Activated T-cell treated with anti-CD3 and anti-CD28 coated beads, Interleukin-2, amount 50 U/mL, for 24 hours (primary cell): Measurements from ENCODE around the gene NR6A1.
"Not testable (repeated sequence)": the region's sequence is repeated elsewhere in the genome, so short reads cannot be mapped to it uniquely, and the experiment has no call there.

ENCODE experiments used
- DNase-seq: peaks from one replicate; pipeline ENCODE4 v3.0.0-alpha.2; 2020
- H3K27ac Mint-ChIP-seq: 2 replicates; pipeline ENCODE4 v1.8.0; 2020; ENCODE audit warnings: mild to moderate bottlenecking, mixed read lengths
- H3K27me3 Mint-ChIP-seq: 2 replicates; pipeline ENCODE4 v1.8.0; 2020; ENCODE audit warnings: mixed read lengths
- H3K36me3 Mint-ChIP-seq: 2 replicates; pipeline ENCODE4 v1.8.0; 2020; ENCODE audit warnings: low read depth, mixed read lengths
- H3K4me1 Mint-ChIP-seq: 2 replicates; pipeline ENCODE4 v1.8.0; 2020; ENCODE audit warnings: low read depth, mixed read lengths
- H3K4me3 Mint-ChIP-seq: 2 replicates; pipeline ENCODE4 v1.8.0; 2020; ENCODE audit warnings: mild to moderate bottlenecking, moderate library complexity, mixed read lengths
- H3K9me3 Mint-ChIP-seq: 2 replicates; pipeline ENCODE4 v1.8.0; 2020; ENCODE audit warnings: mixed read lengths

The NR6A1 gene

GRCh38 chr9:124743686-124744348 is 27.3 kb downstream of the NR6A1 start:
- no peak overlapping the region for H3K4me3 Mint-ChIP-seq
- peaks cover 10% of the 10 kb centered on the region for H3K27me3 Mint-ChIP-seq
- no peak for DNase-seq
- H3K36me3 Mint-ChIP-seq = no peaks in the 10 kb centered on the region
- peaks cover 6% of the 10 kb centered on the region for H3K4me1 Mint-ChIP-seq
- H3K27ac Mint-ChIP-seq = no peak overlapping the region
- H3K9me3 Mint-ChIP-seq = no peaks in the 10 kb centered on the region

DNA sequence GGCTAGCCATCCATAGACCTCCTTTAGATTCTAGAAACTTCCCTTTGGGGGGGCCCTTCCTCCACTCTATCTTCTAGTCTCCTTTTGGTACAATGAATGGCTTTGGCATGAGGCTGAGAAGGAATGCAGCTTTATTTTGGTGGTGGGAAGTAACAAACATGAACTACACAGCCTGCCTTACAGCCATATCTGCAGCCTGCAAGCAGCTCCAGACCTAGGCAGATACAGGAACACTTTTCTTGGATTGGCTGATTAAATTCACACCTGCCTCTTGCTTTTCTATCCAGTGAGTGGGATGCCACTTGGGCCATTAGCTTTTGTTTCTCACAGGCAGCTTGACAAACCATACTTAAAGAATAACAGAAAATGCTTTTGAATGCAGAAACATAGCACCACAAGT is 28.2 kb downstream of the NR6A1 start:
- DNase-seq = no peak
- H3K9me3 Mint-ChIP-seq = no peaks in the 10 kb centered on the region
- H3K27me3 Mint-ChIP-seq = peaks cover 10% of the 10 kb centered on the region
- H3K4me1 Mint-ChIP-seq = peaks cover 6% of the 10 kb centered on the region
- no peak overlapping the region for H3K27ac Mint-ChIP-seq
- no peaks in the 10 kb centered on the region for H3K36me3 Mint-ChIP-seq
- no peak overlapping the region for H3K4me3 Mint-ChIP-seq

GRCh38 chr9:124741662-124742061 is 29.4 kb downstream of the NR6A1 start:
- H3K36me3 Mint-ChIP-seq = no peaks in the 10 kb centered on the region
- DNase-seq = no peak
- H3K9me3 Mint-ChIP-seq = no peaks in the 10 kb centered on the region
- no peak overlapping the region for H3K4me3 Mint-ChIP-seq
- H3K27ac Mint-ChIP-seq = no peak overlapping the region
- peaks cover 6% of the 10 kb centered on the region for H3K4me1 Mint-ChIP-seq
- H3K27me3 Mint-ChIP-seq = peaks cover 7% of the 10 kb centered on the region

GRCh38 chr9:124741149-124741548 is 30.0 kb downstream of the NR6A1 start:
- H3K4me1 Mint-ChIP-seq = peaks cover 6% of the 10 kb centered on the region
- no peak overlapping the region for H3K27ac Mint-ChIP-seq
- no peaks in the 10 kb centered on the region for H3K36me3 Mint-ChIP-seq
- peaks cover 7% of the 10 kb centered on the region for H3K27me3 Mint-ChIP-seq
- no peak for DNase-seq
- H3K4me3 Mint-ChIP-seq = no peak overlapping the region
- no peaks in the 10 kb centered on the region for H3K9me3 Mint-ChIP-seq

DNA sequence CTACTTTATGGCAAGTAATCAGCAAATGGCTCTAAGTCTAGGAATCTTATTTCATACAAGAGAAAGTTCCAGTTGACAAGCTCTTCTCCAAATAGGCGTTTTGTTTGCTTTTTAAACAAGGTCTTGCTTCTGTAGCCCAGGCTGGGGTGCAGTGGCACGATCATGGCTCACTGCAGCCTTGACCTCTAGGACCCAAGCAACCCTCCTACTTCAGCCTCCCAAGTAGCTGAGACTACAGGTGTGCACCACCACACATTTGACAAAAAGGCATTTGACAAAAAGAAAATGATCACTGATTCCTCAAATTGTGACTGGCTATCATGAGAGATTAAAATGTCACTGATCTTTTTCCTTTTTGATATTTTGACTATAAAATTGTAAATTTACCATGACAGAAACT is 31.8 kb downstream of the NR6A1 start:
- H3K9me3 Mint-ChIP-seq = no peaks in the 10 kb centered on the region
- DNase-seq = no peak
- H3K4me1 Mint-ChIP-seq = peaks cover 20% of the 10 kb centered on the region
- H3K27me3 Mint-ChIP-seq = peaks cover 5% of the 10 kb centered on the region
- no peak overlapping the region for H3K4me3 Mint-ChIP-seq
- no peaks in the 10 kb centered on the region for H3K36me3 Mint-ChIP-seq
- no peak overlapping the region for H3K27ac Mint-ChIP-seq

GRCh38 chr9:124738075-124738474 is 33.0 kb downstream of the NR6A1 start:
- H3K4me3 Mint-ChIP-seq, H3K9me3 Mint-ChIP-seq, H3K27ac Mint-ChIP-seq, DNase-seq, H3K36me3 Mint-ChIP-seq: not testable (repeated sequence)
- Mint-ChIP-seq H3K27me3 (peaks cover 12% of the 10 kb centered on the region), H3K4me1 (peaks cover 17% of the 10 kb centered on the region)

GRCh38 chr9:124735121-124735520 is 36.0 kb downstream of the NR6A1 start:
- Mint-ChIP-seq H3K27me3 (peaks cover 24% of the 10 kb centered on the region), H3K27ac (peak overlapping the region; percentile 65), H3K4me3 (no peak overlapping the region), H3K9me3 (no peaks in the 10 kb centered on the region), H3K36me3 (no peaks in the 10 kb centered on the region), H3K4me1 (peaks cover 17% of the 10 kb centered on the region)
- no peak for DNase-seq

- H3K4me3 Mint-ChIP-seq, DNase-seq, H3K36me3 Mint-ChIP-seq, H3K9me3 Mint-ChIP-seq: not testable (repeated sequence)
- H3K4me1 Mint-ChIP-seq = peaks cover 17% of the 10 kb centered on the region
- H3K27ac Mint-ChIP-seq = peak overlapping the region; percentile 65
- H3K27me3 Mint-ChIP-seq = peaks cover 26% of the 10 kb centered on the region
Observed at GRCh38 chr9:124734741-124735083, 36.4 kb downstream of the NR6A1 start.

DNA sequence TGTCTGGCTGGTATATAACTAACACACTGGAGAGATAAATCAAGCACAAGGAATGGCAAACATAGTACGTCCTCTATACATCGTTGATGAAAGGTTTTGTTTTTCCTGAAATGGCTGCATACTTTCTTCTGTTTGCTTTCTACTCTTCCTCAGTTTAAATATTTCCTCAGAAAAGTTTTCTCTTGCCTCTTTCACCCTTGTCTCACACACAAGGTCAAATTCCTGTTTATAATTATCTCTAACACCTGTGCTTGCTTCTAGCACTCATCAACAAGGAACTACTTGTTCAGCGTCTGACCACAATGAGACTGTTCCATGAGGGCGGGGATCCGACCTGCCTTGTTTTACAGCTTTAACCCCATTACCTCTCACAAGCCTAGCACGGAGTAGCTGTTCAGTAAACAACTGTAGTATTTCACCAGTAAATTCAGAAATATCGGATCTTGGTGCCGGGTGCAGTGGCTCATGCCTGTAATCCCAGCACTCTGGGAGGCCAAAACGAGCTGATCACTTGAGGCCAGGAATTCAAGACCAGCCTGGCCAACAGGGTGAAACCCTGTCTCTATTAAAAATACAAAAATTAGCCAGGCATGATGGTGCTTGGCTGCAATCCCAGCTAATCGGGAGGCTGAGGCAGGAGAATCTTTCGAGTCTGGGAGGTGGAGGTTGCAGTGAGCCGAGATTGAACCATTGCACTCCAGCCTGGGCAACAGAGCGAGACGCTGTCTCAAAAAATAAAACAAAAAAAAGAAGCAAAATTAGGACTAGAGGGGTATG is 37.0 kb downstream of the NR6A1 start:
- Mint-ChIP-seq H3K4me3 (no peak overlapping the region), H3K36me3 (no peaks in the 10 kb centered on the region), H3K27me3 (peaks cover 26% of the 10 kb centered on the region), H3K4me1 (peaks cover 17% of the 10 kb centered on the region), H3K27ac (no peak overlapping the region), H3K9me3 (no peaks in the 10 kb centered on the region)
- DNase-seq = no peak

DNA sequence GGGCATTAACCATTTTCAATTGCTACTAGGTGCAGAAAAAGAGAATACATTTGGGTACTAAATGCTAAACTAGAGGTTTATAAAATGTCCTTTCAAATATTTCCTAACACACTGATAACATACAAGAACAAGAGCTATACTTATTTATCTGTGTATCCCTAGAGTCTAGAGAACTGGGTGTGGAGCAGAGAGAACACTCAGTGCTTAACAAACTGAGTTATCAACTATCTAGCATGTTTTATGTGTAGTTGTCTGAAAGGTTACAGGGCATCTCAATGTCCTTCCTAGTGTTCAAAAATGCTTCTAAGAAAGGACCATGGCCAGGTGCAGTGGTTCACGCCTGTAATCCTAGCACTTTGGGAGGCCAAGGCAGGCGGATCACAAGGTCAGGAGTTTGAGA is 40.3 kb downstream of the NR6A1 start:
- no peaks in the 10 kb centered on the region for H3K36me3 Mint-ChIP-seq
- no peak for DNase-seq
- no peak overlapping the region for H3K4me3 Mint-ChIP-seq
- H3K9me3 Mint-ChIP-seq = no peaks in the 10 kb centered on the region
- H3K4me1 Mint-ChIP-seq = peaks cover 20% of the 10 kb centered on the region
- no peak overlapping the region for H3K27ac Mint-ChIP-seq
- H3K27me3 Mint-ChIP-seq = peaks cover 23% of the 10 kb centered on the region

DNA sequence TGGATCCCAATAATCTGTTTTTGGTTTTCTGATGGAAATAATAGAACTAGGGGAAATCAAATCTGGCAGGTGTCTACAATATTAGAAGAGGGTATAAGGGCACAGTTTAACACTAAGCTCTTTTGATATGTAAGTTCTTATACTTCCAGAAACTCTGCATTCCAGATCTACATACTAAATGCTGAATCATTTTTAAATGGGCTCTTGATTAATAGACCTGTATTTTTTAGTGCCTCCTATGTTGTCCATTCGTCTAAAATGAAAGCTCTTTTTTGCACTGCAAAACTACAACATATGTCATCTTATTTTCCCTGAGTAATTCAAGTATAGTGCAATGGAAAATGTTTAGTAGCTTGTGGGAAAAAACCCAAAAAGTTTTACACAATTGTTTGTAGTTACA is 44.2 kb downstream of the NR6A1 start:
- H3K36me3 Mint-ChIP-seq = no peaks in the 10 kb centered on the region
- no peak overlapping the region for H3K4me3 Mint-ChIP-seq
- H3K27ac Mint-ChIP-seq = no peak overlapping the region
- peaks cover 30% of the 10 kb centered on the region for H3K27me3 Mint-ChIP-seq
- DNase-seq = no peak
- H3K9me3 Mint-ChIP-seq = no peaks in the 10 kb centered on the region
- peaks cover 6% of the 10 kb centered on the region for H3K4me1 Mint-ChIP-seq

DNA sequence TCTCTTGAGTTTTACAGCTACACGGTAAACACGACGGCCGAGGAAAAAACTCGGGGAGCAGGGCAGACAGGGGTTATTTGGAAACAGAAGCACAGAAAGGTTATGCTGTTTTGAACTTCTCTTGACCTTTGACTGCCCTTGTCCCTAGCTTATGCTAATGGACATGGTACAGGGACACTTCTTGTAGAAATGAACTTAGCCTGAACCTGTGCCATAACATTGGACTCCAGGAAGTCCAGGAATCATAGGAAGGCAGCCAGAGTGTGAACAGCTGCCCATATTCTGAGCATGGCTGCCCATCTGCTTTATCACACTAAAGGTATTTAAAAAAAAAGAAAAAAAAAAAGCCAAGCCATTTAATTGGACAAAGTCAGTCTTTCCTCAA is 46.1 kb downstream of the NR6A1 start:
- Mint-ChIP-seq H3K4me3 (no peak overlapping the region), H3K4me1 (peaks cover 6% of the 10 kb centered on the region), H3K27ac (no peak overlapping the region), H3K27me3 (peaks cover 20% of the 10 kb centered on the region), H3K36me3 (no peaks in the 10 kb centered on the region), H3K9me3 (no peaks in the 10 kb centered on the region)
- DNase-seq = no peak

DNA sequence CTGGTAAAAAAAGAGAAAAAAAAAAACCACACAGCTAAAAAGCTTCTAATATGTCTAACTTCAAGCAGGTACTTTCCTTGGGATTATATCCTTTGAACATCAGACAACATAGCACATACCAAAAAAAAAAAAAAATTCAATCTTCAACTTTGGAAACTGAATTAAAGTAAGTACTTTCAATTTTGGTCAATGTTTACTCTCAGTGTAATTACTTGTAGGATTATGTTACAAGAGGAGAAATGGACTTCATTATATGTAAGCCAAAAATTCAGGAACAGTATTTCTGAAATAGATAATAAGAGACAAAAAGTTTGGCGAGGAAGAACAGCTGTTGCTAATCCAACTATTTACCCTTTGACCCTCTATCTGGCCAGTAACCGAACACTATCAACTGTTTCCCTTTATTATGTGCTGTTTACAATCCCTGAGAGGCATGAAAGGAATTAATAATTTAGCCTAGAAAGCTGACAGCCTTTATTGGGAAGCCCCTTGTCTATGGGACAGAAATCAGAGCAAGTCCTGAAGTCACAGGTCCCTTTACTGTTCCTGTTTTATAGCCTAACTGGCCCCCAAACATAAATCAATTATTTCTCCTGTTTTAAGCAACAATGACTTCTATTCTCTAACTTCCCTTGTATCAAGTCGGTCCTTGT is 46.6 kb downstream of the NR6A1 start:
- Mint-ChIP-seq H3K9me3 (no peaks in the 10 kb centered on the region), H3K27ac (no peak overlapping the region), H3K4me1 (peaks cover 6% of the 10 kb centered on the region), H3K36me3 (no peaks in the 10 kb centered on the region), H3K27me3 (peaks cover 22% of the 10 kb centered on the region), H3K4me3 (no peak overlapping the region)
- no peak for DNase-seq

- no peak for DNase-seq
- H3K4me1 Mint-ChIP-seq = peaks cover 6% of the 10 kb centered on the region
- H3K4me3 Mint-ChIP-seq = no peak overlapping the region
- H3K36me3 Mint-ChIP-seq = no peaks in the 10 kb centered on the region
- H3K9me3 Mint-ChIP-seq = no peaks in the 10 kb centered on the region
- no peak overlapping the region for H3K27ac Mint-ChIP-seq
- H3K27me3 Mint-ChIP-seq = peaks cover 26% of the 10 kb centered on the region
Observed at GRCh38 chr9:124723352-124723751, 47.8 kb downstream of the NR6A1 start.
